CD14-positive monocyte (primary cell): ENCODE measurements around the gene GABRG3. TPM values are rescaled to one million over a fixed set of nuclear protein-coding genes. Genes with fewer than 3 reads are reported as not detected.

Experiments used
- DNase-seq, 3 donors: peaks; one replicate each; pipeline ENCODE4 v3.0.0-alpha.2; 2011 to 2022
- H2AFZ ChIP-seq: 2 replicates; pipeline ENCODE4 v1.6.0; 2012; ENCODE audit warnings: mild to moderate bottlenecking, low read depth, low read length, inconsistent platforms; ENCODE audit not compliant: insufficient read depth, poor library complexity, severe bottlenecking
- H3K27ac ChIP-seq, 2 donors: 1 replicate in 1 of 2; 2 replicates in 1 of 2; pipeline ENCODE4 v1.5.1; 2012 to 2013; ENCODE audit warnings: low read length in 2 of 2, control low read depth in 1 of 2, inconsistent platforms in 1 of 2, low read depth in 1 of 2, mild to moderate bottlenecking in 1 of 2
- H3K27me3 ChIP-seq, 2 donors: one replicate each; pipeline versions ENCODE4 v1.6.0 to v1.6.1; 2011 to 2013; ENCODE audit warnings: low read length in 2 of 2; ENCODE audit not compliant: control insufficient read depth in 2 of 2, insufficient read depth in 2 of 2
- H3K36me3 ChIP-seq, 2 donors: replicated peaks in 1 of 2; 1 replicate in 1 of 2; 2 replicates in 1 of 2; pipeline versions ENCODE4 v1.5.1 to v1.6.1; 2012 to 2013; ENCODE audit warnings: low read length in 2 of 2, control low read depth in 1 of 2, inconsistent platforms in 1 of 2, mild to moderate bottlenecking in 1 of 2; ENCODE audit not compliant: insufficient read depth in 2 of 2, control insufficient read depth in 1 of 2
- H3K4me1 ChIP-seq, 2 donors: 1 replicate in 1 of 2; 2 replicates in 1 of 2; pipeline versions ENCODE4 v1.5.1 to v1.6.1; 2012 to 2013; ENCODE audit warnings: low read length in 2 of 2, control low read depth in 1 of 2, inconsistent platforms in 1 of 2, mild to moderate bottlenecking in 1 of 2, moderate library complexity in 1 of 2; ENCODE audit not compliant: insufficient read depth in 2 of 2, control insufficient read depth in 1 of 2
- H3K4me2 ChIP-seq: replicated peaks from 2 replicates; pipeline ENCODE3; 2012; ENCODE audit warnings: low read length, moderate library complexity, mild to moderate bottlenecking; ENCODE audit not compliant: poor library complexity, severe bottlenecking; ENCODE audit errors: extremely low read depth
- H3K4me3 ChIP-seq, 3 experiments: fragments of 200-600 bp in 1 of 3; sonication (generic) in 1 of 3; replicated peaks in 1 of 3; 1 replicate in 2 of 3; 2 replicates in 1 of 3; pipeline ENCODE4 v1.5.1; 2011 to 2013; ENCODE audit warnings: low read length in 3 of 3, mild to moderate bottlenecking in 3 of 3, control low read depth in 2 of 3, low read depth in 2 of 3, inconsistent platforms in 1 of 3, moderate library complexity in 1 of 3
- H3K79me2 ChIP-seq: 2 replicates; pipeline ENCODE4 v1.6.0; 2012; ENCODE audit warnings: mild to moderate bottlenecking, control low read depth, inconsistent platforms, low read length, moderate library complexity; ENCODE audit not compliant: insufficient read depth
- H3K9ac ChIP-seq: 2 replicates; pipeline ENCODE4 v1.6.0; 2017; ENCODE audit warnings: low read length, mild to moderate bottlenecking; ENCODE audit not compliant: insufficient read depth, poor library complexity, severe bottlenecking
- H3K9me3 ChIP-seq, 2 donors: replicated peaks in 1 of 2; 1 replicate in 1 of 2; 2 replicates in 1 of 2; pipeline versions ENCODE4 v1.5.1 to v1.6.1; 2012 to 2013; ENCODE audit warnings: low read length in 2 of 2, control low read depth in 1 of 2; ENCODE audit not compliant: control insufficient read depth in 1 of 2, insufficient read depth in 1 of 2
- H4K20me1 ChIP-seq: 2 replicates; pipeline ENCODE4 v1.6.0; 2012; ENCODE audit warnings: mild to moderate bottlenecking, low read length, control low read depth, moderate library complexity; ENCODE audit not compliant: insufficient read depth
- H3K27ac Mint-ChIP-seq, 7 donors: one replicate each; pipeline ENCODE4 v1.8.0; 2020; ENCODE audit warnings: mild to moderate bottlenecking in 7 of 7, mixed read lengths in 7 of 7, moderate library complexity in 6 of 7, inconsistent platforms in 2 of 7
- H3K27me3 Mint-ChIP-seq, 3 donors: one replicate each; pipeline ENCODE4 v1.8.0; 2021 to 2022; ENCODE audit warnings: low read depth in 3 of 3, mild to moderate bottlenecking in 3 of 3, mixed read lengths in 3 of 3, moderate library complexity in 3 of 3, inconsistent platforms in 1 of 3
- H3K36me3 Mint-ChIP-seq, 2 donors: one replicate each; pipeline ENCODE4 v1.8.0; 2020; ENCODE audit warnings: mixed read lengths in 2 of 2, inconsistent platforms in 1 of 2, mild to moderate bottlenecking in 1 of 2
- H3K4me1 Mint-ChIP-seq: one replicate; pipeline ENCODE4 v1.8.0; 2020; ENCODE audit warnings: mild to moderate bottlenecking, mixed read lengths
- H3K4me3 Mint-ChIP-seq, 2 donors: one replicate each; pipeline ENCODE4 v1.8.0; 2020; ENCODE audit warnings: mild to moderate bottlenecking in 2 of 2, mixed read lengths in 2 of 2, moderate library complexity in 1 of 2
- H3K9me3 Mint-ChIP-seq, 7 donors: one replicate each; pipeline ENCODE4 v1.8.0; 2020 to 2022; ENCODE audit warnings: mixed read lengths in 7 of 7, mild to moderate bottlenecking in 6 of 7, moderate library complexity in 6 of 7, inconsistent platforms in 2 of 7
- WGBS: methylation state at CpG from one replicate; pipeline ENCODE4 v1.1.5; 2013; ENCODE audit warnings: missing lambda C conversion rate; ENCODE audit not compliant: insufficient coverage; 5-methylcytosine and 5-hydroxymethylcytosine counted together
- intact Hi-C, 2 donors: fragments of 100-400 bp; cut with micrococcal nuclease; formaldehyde crosslinking; loops; one replicate each; pipeline versions ENCODE4 v1.15.0 to v1.15.1; 2023
- polyA plus RNA-seq, 3 donors: library from polyadenylated mRNA; depleted of rRNA in 1 of 3; unstranded in 2 of 3; stranded (reverse) in 1 of 3; fragments of 300-500 nt in 2 of 3; fragments of >200 nt in 1 of 3; fragmentation: Illumina TruSeq in 2 of 3; gene quantifications; 1 replicate in 2 of 3; 2 replicates in 1 of 3; pipeline ENCODE4 v1.2.3, GENCODE V29; 2012 to 2021
- TF ChIP-seq, protein P1 (sequence below): fragments of 200-600 bp; IDR thresholded peaks from one replicate; pipeline ENCODE4 v1.8.0; 2022; ENCODE audit warnings: antibody characterized with exemption, mild to moderate bottlenecking

Gene GABRG3
- polyA plus RNA-seq, 3 donors, result not detected

DNA sequence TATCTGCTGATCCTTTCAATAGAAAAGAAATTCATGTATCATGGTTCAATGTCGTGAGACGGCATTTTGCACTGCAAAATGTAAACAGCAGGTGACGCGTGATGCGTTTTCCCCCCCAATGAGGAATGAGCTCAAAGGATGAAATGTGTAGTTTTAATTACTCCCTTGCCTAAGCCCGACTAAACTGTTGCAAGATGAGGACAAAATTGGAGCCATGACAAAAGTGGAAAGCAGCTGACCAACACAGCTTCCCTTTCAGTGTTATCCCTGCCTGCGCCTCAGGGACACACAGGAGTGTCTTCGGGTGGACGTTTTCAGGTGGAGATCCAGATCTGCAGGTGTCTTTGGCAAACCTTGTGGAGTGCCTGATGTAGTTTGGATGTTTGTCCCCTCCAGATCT lies 92.0 kb downstream of the GABRG3 start:
- TF ChIP-seq, protein P1, sequence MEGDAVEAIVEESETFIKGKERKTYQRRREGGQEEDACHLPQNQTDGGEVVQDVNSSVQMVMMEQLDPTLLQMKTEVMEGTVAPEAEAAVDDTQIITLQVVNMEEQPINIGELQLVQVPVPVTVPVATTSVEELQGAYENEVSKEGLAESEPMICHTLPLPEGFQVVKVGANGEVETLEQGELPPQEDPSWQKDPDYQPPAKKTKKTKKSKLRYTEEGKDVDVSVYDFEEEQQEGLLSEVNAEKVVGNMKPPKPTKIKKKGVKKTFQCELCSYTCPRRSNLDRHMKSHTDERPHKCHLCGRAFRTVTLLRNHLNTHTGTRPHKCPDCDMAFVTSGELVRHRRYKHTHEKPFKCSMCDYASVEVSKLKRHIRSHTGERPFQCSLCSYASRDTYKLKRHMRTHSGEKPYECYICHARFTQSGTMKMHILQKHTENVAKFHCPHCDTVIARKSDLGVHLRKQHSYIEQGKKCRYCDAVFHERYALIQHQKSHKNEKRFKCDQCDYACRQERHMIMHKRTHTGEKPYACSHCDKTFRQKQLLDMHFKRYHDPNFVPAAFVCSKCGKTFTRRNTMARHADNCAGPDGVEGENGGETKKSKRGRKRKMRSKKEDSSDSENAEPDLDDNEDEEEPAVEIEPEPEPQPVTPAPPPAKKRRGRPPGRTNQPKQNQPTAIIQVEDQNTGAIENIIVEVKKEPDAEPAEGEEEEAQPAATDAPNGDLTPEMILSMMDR, result no peak
- H3K27me3 ChIP-seq, result no peaks in the 10 kb centered on the region
- peaks cover 0 to 21% (median 3%) of the 10 kb centered on the region in 7 donors for H3K9me3 Mint-ChIP-seq
- H4K20me1 ChIP-seq, result no peaks in the 10 kb centered on the region
- no peaks in the 10 kb centered on the region for H3K36me3 Mint-ChIP-seq
- H3K27me3 Mint-ChIP-seq, result peaks cover 0 to 3% (median 0%) of the 10 kb centered on the region in 3 donors
- H2AFZ ChIP-seq, result no peak overlapping the region
- H3K27ac Mint-ChIP-seq, result no peak overlapping the region
- H3K27ac ChIP-seq, result no peak overlapping the region
- intact Hi-C loops, result no loop called here
- H3K4me1 Mint-ChIP-seq, result no peaks in the 10 kb centered on the region
- H3K4me3 Mint-ChIP-seq, result no peak overlapping the region
- WGBS, result 90% methylated on average over 5 of the region's 9 CpGs
- DNase-seq, result no peak
- H3K9ac ChIP-seq, result no peak overlapping the region
- H3K4me3 ChIP-seq, result no peak overlapping the region
- H3K79me2 ChIP-seq, result no peaks in the 10 kb centered on the region
- no peaks in the 10 kb centered on the region for H3K4me1 ChIP-seq
- no peak overlapping the region for H3K4me2 ChIP-seq
- peaks cover 7 to 11% of the 10 kb centered on the region in 2 donors for H3K9me3 ChIP-seq
- no peaks in the 10 kb centered on the region for H3K36me3 ChIP-seq

DNA sequence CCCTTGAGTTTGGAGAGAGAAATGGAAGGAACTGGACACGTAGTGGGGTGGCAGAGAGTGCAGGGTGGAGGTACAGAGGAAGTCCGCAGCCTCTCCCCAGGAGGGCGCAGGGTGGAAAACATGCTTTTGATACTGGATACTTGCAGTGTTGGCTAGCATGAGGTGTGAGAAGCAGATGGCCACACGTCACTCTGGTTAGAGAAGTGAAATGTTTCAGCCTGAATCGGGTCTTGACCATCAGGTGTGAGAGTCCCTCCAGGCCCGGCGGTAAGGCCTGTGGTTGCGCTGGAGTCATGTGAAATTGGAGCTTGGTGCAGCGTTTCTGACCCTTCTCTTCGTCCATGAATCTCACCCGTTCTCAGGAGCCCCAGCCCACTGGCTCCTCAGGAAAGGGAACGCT lies 93.1 kb downstream of the GABRG3 start:
- H3K4me3 Mint-ChIP-seq, result no peak overlapping the region
- 95% methylated on average over 11 of the region's 12 CpGs for WGBS
- Histone ChIP-seq H3K36me3 (no peaks in the 10 kb centered on the region), H2AFZ (no peak overlapping the region), H4K20me1 (no peaks in the 10 kb centered on the region), H3K4me2 (no peak overlapping the region), H3K79me2 (no peaks in the 10 kb centered on the region), H3K27me3 (no peaks in the 10 kb centered on the region), H3K9ac (no peak overlapping the region), H3K4me3 (no peak overlapping the region), H3K27ac (no peak overlapping the region), H3K4me1 (no peaks in the 10 kb centered on the region), H3K9me3 (peaks cover 16% of the 10 kb centered on the region in 2 donors)
- intact Hi-C loops, result no loop called here
- peaks cover 0 to 24% (median 7%) of the 10 kb centered on the region in 7 donors for H3K9me3 Mint-ChIP-seq
- TF ChIP-seq, protein P1, result no peak
- peaks cover 0 to 3% (median 0%) of the 10 kb centered on the region in 3 donors for H3K27me3 Mint-ChIP-seq
- DNase-seq, result no peak
- no peaks in the 10 kb centered on the region for H3K36me3 Mint-ChIP-seq
- H3K27ac Mint-ChIP-seq, result no peak overlapping the region
- H3K4me1 Mint-ChIP-seq, result no peaks in the 10 kb centered on the region
